ENCODE results near the gene DTNBP1.

Gene DTNBP1

GRCh38 chr6:15582499-15582898, 80.3 kb downstream of the DTNBP1 start:
- TF ChIP-seq CTCF (conservative IDR thresholded peaks at IDR 0.05) (no peak), ZFX (IDR thresholded peaks at IDR 0.05) (no peak)
- H3K27ac ChIP-seq: no peak overlapping the region

- no peak for TF ChIP-seq ZFX (IDR thresholded peaks at IDR 0.05)
- TF ChIP-seq CTCF (conservative IDR thresholded peaks at IDR 0.05): no peak
- H3K27ac ChIP-seq: no peak overlapping the region
Measured at GRCh38 chr6:15581751-15582150, 81.1 kb downstream of the DTNBP1 start.

GRCh38 chr6:15580326-15580725, 82.5 kb downstream of the DTNBP1 start:
- TF ChIP-seq CTCF (conservative IDR thresholded peaks at IDR 0.05) (no peak), ZFX (IDR thresholded peaks at IDR 0.05) (no peak)
- no peak overlapping the region for H3K27ac ChIP-seq

GRCh38 chr6:15578716-15579391, 84.0 kb downstream of the DTNBP1 start:
- H3K27ac ChIP-seq: no peak overlapping the region
- no peak for TF ChIP-seq ZFX (IDR thresholded peaks at IDR 0.05)
- TF ChIP-seq CTCF (conservative IDR thresholded peaks at IDR 0.05): no peak

- TF ChIP-seq ZFX (IDR thresholded peaks at IDR 0.05): no peak
- TF ChIP-seq CTCF (conservative IDR thresholded peaks at IDR 0.05): no peak
Measured at GRCh38 chr6:15577550-15578171, 85.2 kb downstream of the DTNBP1 start.

GRCh38 chr6:15577106-15577505, 85.7 kb downstream of the DTNBP1 start:
- no peak overlapping the region for H3K27ac ChIP-seq
- TF ChIP-seq ZFX (IDR thresholded peaks at IDR 0.05) (no peak), CTCF (conservative IDR thresholded peaks at IDR 0.05) (no peak)

More at GRCh38 chr6:15577550-15578171, 85.2 kb downstream of the DTNBP1 start:
- H3K27ac ChIP-seq: no peak overlapping the region

- H3K27ac ChIP-seq: no peak overlapping the region
Measured at GRCh38 chr6:15575357-15576033, 87.3 kb downstream of the DTNBP1 start.

More at GRCh38 chr6:15575357-15576033, 87.3 kb downstream of the DTNBP1 start:
- no peak for TF ChIP-seq CTCF (conservative IDR thresholded peaks at IDR 0.05)
- no peak for TF ChIP-seq ZFX (IDR thresholded peaks at IDR 0.05)
